Rectal smooth muscle tissue (tissue), 1 donor: ENCODE measurements around the gene HYDIN.

Source experiments
- H3K27ac ChIP-seq: one replicate; pipeline ENCODE4 v1.7.0; 2013; ENCODE audit warnings: low read depth, low read length, inconsistent platforms
- H3K27me3 ChIP-seq: one replicate; pipeline ENCODE4 v1.7.0; 2013; ENCODE audit warnings: low read length; ENCODE audit not compliant: control insufficient read depth, insufficient read depth
- H3K36me3 ChIP-seq: one replicate; pipeline ENCODE4 v1.7.0; 2013; ENCODE audit warnings: low read length; ENCODE audit not compliant: control insufficient read depth, insufficient read depth
- H3K4me1 ChIP-seq: one replicate; pipeline ENCODE4 v1.7.0; 2013; ENCODE audit warnings: low read length; ENCODE audit not compliant: control insufficient read depth, insufficient read depth
- H3K4me3 ChIP-seq: one replicate; pipeline ENCODE4 v1.7.0; 2013; ENCODE audit warnings: low read length
- H3K9ac ChIP-seq: one replicate; pipeline ENCODE4 v1.7.0; 2013; ENCODE audit warnings: low read length

The HYDIN gene

GRCh38 chr16:70800781-70801480 lies 429.6 kb downstream of the HYDIN start, which contains the start of gene VAC14:
Gene VAC14 (minus strand): TSS chr16:70801158. CDS start chr16:70800900, 258 bp downstream.
- Histone ChIP-seq H3K4me1 (peaks cover 5% of the 10 kb centered on the region), H3K9ac (peak within 1 kb of the TSS; percentile 16), H3K4me3 (peak within 1 kb of the TSS; percentile 67), H3K36me3 (no peaks in the 10 kb centered on the region), H3K27ac (no peak within 1 kb of the TSS), H3K27me3 (no peaks in the 10 kb centered on the region)

GRCh38 chr16:70800311-70800710 lies 430.2 kb downstream of the HYDIN start:
- Histone ChIP-seq H3K27me3 (no peaks in the 10 kb centered on the region), H3K36me3 (no peaks in the 10 kb centered on the region), H3K27ac (no peak overlapping the region), H3K4me3 (peak overlapping the region; percentile 67), H3K4me1 (peaks cover 5% of the 10 kb centered on the region), H3K9ac (peak overlapping the region; percentile 16)

GRCh38 chr16:70796301-70796700 lies 434.2 kb downstream of the HYDIN start:
- H3K27me3 ChIP-seq = no peaks in the 10 kb centered on the region
- no peak overlapping the region for H3K27ac ChIP-seq
- peaks cover 5% of the 10 kb centered on the region for H3K4me1 ChIP-seq
- H3K9ac ChIP-seq = no peak overlapping the region
- no peak overlapping the region for H3K4me3 ChIP-seq
- H3K36me3 ChIP-seq = no peaks in the 10 kb centered on the region

- peaks cover 4% of the 10 kb centered on the region for H3K4me1 ChIP-seq
- H3K27ac ChIP-seq = no peak overlapping the region
- H3K4me3 ChIP-seq = no peak overlapping the region
- H3K36me3 ChIP-seq = no peaks in the 10 kb centered on the region
- no peaks in the 10 kb centered on the region for H3K27me3 ChIP-seq
- no peak overlapping the region for H3K9ac ChIP-seq
Observed at GRCh38 chr16:70795296-70795912, 435.1 kb downstream of the HYDIN start.

- Histone ChIP-seq H3K27ac (no peak overlapping the region), H3K4me1 (no peaks in the 10 kb centered on the region), H3K27me3 (no peaks in the 10 kb centered on the region), H3K4me3 (no peak overlapping the region), H3K9ac (no peak overlapping the region), H3K36me3 (no peaks in the 10 kb centered on the region)
Observed at GRCh38 chr16:70793851-70794502, 436.5 kb downstream of the HYDIN start.

GRCh38 chr16:70790815-70791214 lies 439.7 kb downstream of the HYDIN start:
- H3K27ac ChIP-seq = no peak overlapping the region
- H3K9ac ChIP-seq = no peak overlapping the region
- peaks cover 4% of the 10 kb centered on the region for H3K36me3 ChIP-seq
- no peaks in the 10 kb centered on the region for H3K4me1 ChIP-seq
- H3K27me3 ChIP-seq = no peaks in the 10 kb centered on the region
- H3K4me3 ChIP-seq = no peak overlapping the region

GRCh38 chr16:70789595-70790447 lies 440.7 kb downstream of the HYDIN start:
- no peaks in the 10 kb centered on the region for H3K27me3 ChIP-seq
- H3K4me3 ChIP-seq = no peak overlapping the region
- H3K36me3 ChIP-seq = peaks cover 11% of the 10 kb centered on the region
- no peak overlapping the region for H3K27ac ChIP-seq
- H3K4me1 ChIP-seq = no peaks in the 10 kb centered on the region
- H3K9ac ChIP-seq = no peak overlapping the region

- H3K4me1 ChIP-seq = no peaks in the 10 kb centered on the region
- no peak overlapping the region for H3K9ac ChIP-seq
- H3K27me3 ChIP-seq = no peaks in the 10 kb centered on the region
- H3K27ac ChIP-seq = no peak overlapping the region
- peaks cover 11% of the 10 kb centered on the region for H3K36me3 ChIP-seq
- no peak overlapping the region for H3K4me3 ChIP-seq
Observed at GRCh38 chr16:70788668-70789594, 441.6 kb downstream of the HYDIN start.

- Histone ChIP-seq H3K36me3 (peaks cover 15% of the 10 kb centered on the region), H3K4me3 (no peak overlapping the region), H3K27me3 (no peaks in the 10 kb centered on the region), H3K4me1 (no peaks in the 10 kb centered on the region), H3K27ac (no peak overlapping the region), H3K9ac (no peak overlapping the region)
Observed at GRCh38 chr16:70786020-70786755, 444.3 kb downstream of the HYDIN start.

GRCh38 chr16:70784692-70785555 lies 445.6 kb downstream of the HYDIN start:
- Histone ChIP-seq H3K9ac (no peak overlapping the region), H3K27me3 (no peaks in the 10 kb centered on the region), H3K4me1 (no peaks in the 10 kb centered on the region), H3K4me3 (no peak overlapping the region), H3K27ac (no peak overlapping the region), H3K36me3 (peaks cover 26% of the 10 kb centered on the region)
